NOMO-1 treated with DMSO at 0.1 percent for 48 hours (cell line): Measurements from ENCODE around the gene MYL7.
A peak's percentile ranks its signal among the peaks of the same experiment; 100 is the strongest.

Source experiments
- DNase-seq: peaks from one replicate; lab custom pipeline; 2025; ENCODE audit not compliant: unreplicated experiment; lab: John Stamatoyannopoulos, UW

Gene MYL7

DNA sequence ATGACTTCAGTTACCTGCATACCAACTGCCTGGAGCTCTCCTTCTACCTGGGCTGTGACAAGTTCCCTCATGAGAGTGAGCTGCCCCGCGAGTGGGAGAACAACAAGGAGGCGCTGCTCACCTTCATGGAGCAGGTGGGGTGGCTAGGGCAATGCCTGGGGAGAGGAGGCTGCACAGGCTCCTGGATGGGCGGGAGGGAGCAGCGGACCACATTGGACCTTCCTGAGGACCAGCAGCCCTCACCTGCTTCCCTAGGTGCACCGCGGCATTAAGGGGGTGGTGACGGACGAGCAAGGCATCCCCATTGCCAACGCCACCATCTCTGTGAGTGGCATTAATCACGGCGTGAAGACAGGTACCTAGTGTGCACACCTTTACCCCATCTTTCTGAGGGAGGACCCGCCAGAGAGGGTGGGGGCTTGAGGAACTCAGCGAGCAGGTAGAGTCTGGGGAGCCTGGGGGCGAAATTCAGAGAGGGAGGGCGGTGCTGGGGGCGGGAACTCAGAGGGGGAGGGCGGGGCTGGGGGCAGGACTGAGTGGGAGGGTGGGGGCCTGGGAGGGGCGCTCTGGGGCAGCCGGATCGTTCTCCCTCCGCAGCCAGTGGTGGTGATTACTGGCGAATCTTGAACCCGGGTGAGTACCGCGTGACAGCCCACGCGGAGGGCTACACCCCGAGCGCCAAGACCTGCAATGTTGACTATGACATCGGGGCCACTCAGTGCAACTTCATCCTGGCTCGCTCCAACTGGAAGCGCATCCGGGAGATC lies 28.0 kb downstream of the MYL7 start:
- no peak for DNase-seq

DNA sequence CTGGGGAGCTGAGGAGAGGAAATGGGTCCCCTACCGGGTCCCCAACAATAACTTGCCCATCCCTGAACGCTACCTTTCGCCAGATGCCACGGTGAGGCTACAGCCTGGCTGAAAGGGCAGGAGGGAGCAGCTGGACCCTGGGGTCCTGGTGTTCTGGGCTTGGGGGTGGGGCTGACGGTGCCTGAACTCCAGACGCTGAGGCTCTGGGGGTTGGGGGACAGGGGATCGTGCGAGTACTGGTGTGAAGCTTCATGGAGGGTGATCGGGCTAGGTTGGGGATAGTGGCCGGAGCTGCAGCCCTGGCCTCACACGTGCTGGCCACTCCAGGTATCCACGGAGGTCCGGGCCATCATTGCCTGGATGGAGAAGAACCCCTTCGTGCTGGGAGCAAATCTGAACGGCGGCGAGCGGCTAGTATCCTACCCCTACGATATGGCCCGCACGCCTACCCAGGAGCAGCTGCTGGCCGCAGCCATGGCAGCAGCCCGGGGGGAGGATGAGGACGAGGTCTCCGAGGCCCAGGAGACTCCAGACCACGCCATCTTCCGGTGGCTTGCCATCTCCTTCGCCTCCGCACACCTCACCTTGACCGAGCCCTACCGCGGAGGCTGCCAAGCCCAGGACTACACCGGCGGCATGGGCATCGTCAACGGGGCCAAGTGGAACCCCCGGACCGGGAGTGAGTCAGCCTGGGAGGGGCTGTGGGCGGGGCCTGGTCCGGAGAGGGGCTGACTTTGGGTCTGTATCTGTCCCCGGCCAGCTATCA lies 28.7 kb downstream of the MYL7 start:
- DNase-seq: no peak

- DNase-seq: no peak
Observed at GRCh38 chr7:44111761-44112160, 29.4 kb downstream of the MYL7 start.

DNA sequence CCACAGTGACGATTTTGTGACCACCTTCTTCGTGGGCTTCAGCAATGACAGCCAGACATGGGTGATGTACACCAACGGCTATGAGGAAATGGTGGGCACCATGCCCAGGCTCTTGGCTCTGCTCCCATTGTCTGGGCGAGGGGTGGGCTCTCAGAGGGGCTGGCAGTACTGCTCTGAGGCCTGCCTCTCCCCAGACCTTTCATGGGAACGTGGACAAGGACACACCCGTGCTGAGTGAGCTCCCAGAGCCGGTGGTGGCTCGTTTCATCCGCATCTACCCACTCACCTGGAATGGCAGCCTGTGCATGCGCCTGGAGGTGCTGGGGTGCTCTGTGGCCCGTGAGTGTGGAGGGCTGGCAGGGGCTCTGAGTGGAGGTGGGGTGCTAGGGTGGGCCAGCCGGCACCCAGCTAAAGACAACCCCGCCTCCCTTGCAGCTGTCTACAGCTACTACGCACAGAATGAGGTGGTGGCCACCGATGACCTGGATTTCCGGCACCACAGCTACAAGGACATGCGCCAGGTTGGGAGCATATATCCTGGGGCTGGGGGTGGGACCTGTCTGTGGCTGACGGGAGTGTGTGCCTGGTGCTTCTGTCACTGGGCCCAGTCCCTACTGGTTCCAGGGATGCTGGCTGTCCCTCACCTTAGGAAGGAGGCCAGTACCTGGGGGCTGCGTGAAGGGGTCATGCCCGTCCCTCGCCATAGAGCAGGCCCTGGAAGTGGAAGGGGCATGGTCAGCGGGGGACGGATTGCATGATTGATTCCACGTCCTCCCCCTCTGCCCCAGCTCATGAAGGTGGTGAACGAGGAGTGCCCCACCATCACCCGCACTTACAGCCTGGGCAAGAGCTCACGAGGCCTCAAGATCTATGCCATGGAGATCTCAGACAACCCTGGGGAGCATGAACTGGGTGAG lies 30.2 kb downstream of the MYL7 start:
- no peak for DNase-seq

GRCh38 chr7:44109991-44110390 lies 31.1 kb downstream of the MYL7 start:
- DNase-seq: no peak

- no peak for DNase-seq
Observed at GRCh38 chr7:44108768-44109750, 32.1 kb downstream of the MYL7 start.

- no peak for DNase-seq
Observed at GRCh38 chr7:44107961-44108767, 33.0 kb downstream of the MYL7 start.

GRCh38 chr7:44107116-44107960 lies 33.8 kb downstream of the MYL7 start:
- DNase-seq: no peak

DNA sequence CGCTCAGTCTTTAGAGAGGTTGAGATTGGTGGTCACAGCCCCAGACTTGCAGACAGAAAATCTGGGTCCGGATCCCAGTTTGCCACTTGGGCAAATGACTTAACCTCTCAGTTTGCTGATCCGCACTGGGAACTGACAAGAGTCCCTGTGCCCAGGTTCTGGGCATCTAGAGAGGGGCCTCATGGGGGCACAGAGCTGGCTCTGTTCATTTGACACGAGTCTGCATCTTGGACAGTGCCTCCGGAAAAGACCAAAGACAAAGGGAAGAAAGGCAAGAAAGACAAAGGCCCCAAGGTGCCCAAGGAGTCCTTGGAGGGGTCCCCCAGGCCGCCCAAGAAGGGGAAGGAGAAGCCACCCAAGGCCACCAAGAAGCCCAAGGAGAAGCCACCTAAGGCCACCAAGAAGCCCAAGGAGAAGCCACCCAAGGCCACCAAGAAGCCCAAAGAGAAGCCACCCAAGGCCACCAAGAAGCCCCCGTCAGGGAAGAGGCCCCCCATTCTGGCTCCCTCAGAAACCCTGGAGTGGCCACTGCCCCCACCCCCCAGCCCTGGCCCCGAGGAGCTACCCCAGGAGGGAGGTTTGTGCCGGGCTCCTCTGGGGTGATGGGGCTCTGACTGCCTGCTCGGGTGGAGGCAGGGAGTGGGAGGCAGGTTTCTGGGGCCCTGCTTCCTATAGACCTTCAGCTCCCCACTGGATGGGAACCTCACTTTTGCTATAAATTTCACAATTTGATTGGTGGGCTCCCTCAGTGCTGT lies 34.6 kb downstream of the MYL7 start:
- DNase-seq: no peak

DNA sequence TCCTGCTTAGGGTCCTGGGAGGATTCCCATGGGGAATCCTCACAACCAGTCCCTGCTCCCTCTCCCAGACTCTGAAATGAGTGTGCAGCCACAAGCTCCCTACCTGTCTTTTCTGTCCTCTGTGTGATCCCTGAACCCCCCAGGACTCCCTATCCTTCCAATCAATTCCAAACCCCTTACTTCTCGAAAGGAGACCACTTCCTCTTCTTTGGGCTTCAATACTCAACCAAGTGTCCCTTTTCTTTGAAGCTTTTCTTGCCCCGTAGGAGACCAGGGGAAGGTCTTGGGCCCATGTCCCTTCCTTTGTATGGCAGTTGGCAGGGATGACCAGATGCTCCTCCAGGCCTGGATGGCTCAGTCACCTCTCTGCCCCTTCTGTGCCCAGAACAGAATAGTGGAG lies 35.3 kb downstream of the MYL7 start:
- DNase-seq: no peak

GRCh38 chr7:44104860-44105771 lies 36.0 kb downstream of the MYL7 start:
- no peak for DNase-seq

DNA sequence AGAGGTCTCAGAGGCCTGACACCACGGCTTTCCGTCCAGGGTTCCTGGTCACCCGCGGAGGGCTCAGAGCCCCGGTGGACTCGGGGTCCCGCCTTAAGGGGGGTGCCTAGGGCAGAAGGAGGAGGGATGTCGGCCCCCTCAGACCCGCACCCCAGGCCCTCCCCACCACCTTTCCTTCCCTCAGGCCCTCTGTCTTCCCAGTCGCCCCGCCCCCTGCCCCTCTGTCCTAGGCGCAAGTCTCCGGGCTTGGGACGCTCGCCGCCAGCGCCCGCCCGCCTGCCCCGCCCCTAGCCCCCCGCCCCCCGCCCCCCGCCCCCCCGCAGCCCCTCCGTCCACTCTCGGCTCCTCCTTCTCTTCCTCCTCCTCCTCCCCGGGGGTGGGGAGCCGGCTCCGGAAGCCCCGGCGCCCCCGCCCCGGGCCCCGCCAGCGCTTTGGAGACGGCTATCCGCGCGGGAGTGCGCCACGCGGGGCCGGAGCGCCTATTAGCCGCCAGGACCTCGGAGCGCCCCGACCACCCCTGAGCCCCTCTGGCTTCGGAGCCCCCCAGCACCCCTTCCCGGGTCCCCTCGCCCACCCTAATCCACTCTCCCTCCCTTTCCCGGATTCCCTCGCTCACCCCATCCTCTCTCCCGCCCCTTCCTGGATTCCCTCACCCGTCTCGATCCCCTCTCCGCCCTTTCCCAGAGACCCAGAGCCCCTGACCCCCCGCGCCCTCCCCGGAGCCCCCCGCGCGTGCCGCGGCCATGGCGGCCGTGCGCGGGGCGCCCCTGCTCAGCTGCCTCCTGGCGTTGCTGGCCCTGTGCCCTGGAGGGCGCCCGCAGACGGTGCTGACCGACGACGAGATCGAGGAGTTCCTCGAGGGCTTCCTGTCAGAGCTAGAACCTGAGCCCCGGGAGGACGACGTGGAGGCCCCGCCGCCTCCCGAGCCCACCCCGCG lies 36.9 kb downstream of the MYL7 start, which contains the start of gene AEBP1:
Gene AEBP1, plus strand, starts transcription at position 423 of the 937 bp plus-strand sequence. Its CDS starts 321 bp downstream, at position 744.
- peak; percentile 35 for DNase-seq

- no peak for DNase-seq
Observed at GRCh38 chr7:44103566-44103922, 37.6 kb downstream of the MYL7 start.

DNA sequence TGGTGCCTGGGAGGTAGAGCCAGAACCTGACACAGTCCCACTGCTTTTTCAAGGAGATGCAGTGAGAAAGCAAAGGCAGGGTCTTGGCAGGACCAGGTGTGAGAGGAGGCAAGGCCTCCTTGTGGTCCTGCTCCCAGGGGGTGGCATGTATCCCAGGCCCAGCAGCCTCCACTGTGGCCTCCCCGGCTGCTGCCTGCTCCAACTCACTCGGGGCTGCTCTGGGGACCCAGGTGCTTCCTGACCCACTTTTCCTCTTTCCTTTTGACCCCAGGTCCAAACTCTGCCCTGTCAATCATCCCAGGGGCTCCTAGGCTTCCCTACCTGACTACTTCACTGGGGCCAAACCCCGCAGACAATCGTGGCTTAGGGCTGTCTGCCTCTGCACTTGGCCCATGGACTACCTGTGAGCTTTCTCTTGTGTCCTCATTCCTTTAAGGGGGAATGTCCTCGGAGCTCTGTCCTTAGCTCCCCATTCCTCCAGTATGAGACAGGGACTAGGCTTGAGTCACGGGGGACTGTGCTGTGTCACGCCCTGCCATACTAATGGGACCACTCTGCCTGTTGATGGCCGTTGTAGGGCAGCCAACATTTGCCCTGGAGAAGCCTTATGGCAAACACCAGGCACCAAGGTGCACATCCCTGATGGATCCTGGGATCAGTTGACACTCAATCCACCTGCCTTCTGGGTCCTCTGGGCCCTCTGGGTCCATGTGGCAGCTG lies 38.1 kb downstream of the MYL7 start:
- no peak for DNase-seq
